NCI-H146 (cell line): ENCODE data around the gene SMYD1.

Source experiments
- DNase-seq: peaks from one replicate; lab custom pipeline; 2025; lab: John Stamatoyannopoulos, UW

SMYD1 gene

DNA sequence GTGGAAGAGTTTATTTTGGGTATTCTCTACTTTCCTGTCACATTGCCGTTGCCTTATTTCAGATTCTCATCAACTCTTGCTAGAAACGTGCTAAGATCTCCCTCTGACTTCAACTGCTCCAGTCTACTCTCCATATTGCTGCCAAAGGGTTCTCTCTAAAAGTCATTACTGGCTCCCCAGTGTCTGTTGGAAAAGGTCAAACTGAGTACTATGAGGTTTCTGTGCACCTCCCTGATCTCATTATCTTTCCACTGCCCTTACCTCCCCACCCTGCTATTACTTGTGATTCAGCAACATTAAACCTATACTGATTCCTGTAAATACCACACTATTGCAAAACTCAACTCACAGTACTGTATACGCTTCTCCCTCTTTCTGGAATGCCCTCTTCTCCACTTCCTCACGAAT lies 10.2 kb upstream of the SMYD1 start:
- no peak for DNase-seq

DNA sequence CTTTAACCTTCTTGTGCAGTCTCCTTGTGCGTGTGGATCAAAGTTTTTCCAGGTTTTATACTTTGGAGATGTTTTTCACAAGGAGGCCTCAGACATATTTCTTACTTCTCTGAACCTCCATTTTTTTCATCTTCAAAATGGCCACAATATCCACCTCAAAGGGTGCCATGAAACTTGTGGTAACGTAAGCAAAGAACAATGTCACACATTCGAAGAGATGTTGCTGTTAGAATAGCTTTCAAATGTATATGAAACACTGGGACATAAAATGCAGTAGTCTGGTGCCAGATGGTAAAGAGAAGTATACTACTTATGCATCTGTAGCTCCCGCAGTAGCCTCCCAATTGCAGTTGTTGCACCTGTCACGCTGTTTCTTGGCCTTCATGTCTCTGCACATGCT lies 9.4 kb upstream of the SMYD1 start:
- DNase-seq: no peak

DNA sequence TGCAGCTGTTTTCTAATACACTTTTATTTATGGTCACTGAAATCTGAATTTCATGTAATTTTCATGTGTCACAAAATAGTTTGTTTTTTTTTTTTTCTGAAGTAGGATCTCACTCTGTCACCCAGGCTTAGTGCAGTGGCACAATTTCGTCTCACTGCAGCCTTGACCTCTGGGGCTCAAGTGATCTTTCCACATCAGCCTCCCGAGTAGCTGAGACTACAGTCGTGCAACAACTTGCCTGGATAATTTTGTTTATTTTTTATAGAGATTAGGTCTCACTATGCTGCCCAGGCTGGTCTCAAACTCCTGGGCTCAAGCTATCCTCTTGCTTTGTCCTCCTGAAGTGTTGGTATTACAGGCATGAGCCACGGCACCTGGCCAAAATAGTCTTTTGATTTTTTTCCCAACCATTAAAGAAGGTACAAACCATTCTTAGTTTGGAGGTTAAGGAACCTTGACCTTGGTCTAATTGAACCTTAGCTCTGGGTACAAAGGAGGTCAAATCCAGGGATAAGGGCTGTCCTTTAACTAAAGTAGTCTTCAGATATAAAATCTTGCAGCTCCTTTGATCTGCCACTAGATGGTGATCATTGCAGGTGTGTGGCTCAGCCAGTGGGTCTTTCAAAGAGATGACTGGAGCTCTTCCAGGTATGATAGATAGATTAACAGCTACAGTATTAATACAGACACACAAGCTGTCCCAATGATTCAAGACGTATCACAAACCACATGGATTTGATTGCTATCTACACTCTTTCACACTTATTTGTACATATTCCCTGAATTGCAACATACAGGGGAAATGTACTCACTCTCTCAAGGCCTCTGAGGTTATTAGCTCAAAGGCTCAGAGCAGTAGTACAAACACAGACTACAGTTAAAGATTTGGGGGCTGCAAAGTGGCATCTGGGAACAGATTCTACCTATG lies 7.4 kb upstream of the SMYD1 start:
- peak; percentile 55 for DNase-seq

DNA sequence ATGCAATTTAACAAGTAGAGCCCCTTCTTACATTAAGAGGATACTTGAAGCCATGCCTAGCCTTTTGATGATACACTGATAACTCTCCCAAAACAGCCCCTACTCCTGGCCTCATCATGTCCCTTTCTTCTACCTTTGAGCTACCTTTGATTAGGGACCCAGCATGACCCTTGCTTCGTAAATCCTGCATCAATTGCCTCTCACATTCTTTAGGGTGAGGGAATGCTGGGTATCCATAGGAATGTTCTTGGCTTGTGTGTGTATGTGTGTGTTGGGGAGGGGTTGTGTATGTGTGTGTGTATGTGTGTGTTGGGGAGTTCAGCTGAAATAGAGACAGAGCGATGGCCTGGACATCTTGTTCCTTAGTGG lies 6.7 kb upstream of the SMYD1 start:
- no peak for DNase-seq

DNA sequence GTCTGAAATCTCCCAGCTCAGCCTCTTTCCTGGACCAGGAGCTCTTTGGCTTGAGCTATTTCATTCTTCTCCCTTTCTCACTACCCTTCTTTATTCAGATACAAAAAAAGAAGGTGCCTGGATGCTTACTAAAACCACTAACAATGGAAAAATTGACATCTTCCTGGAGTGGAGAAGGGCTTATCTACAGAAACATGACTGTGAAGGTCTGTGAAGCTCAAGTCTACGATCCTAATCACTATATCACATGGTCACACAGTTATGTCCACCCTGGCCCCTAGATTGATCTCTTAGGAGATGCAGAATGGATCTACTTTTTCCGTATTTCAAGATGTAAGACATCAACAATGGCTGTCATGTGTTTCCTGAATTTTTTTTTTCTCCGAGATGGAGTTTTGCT lies 6.3 kb upstream of the SMYD1 start:
- DNase-seq: no peak

DNA sequence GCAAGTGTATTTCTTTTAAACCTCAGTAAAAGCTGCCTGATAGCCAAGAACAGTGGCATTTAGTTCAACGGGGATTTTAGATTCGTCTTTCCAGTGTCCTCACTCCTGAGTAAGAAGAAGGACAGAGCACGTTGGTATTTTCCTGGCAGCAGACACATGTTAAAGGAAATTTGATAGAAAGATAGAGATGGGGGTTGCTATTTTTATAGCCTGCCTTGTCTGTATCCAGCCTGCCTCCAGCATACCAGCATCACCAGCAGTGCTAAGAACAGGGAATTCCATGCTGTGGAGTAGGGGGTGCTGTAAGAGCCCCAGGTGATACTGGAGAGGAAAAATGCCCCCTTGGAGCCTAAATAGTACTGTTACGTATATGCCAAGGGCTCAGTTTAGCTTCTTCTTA lies 1.1 kb upstream of the SMYD1 start:
- DNase-seq: no peak

DNA sequence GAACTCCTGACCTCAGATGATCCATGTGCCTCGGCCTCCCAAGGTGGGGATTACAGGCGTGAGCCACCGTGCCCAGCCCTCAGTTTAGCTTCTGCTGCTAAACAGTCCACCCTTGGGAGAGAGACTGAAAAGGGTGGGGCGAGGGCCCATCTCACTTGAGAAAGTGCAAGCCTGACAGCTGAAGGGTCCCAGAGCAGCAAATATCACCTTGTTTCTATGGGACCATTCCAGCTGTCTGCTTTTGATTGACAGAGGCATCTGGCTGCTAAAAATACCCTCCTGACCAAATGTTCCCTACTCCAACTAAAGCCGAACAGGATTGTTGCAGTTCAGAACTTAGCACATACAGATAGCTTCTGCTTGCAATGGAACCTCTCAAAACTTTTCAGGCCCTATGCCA lies 436 bp upstream of the SMYD1 start:
- DNase-seq: no peak

DNA sequence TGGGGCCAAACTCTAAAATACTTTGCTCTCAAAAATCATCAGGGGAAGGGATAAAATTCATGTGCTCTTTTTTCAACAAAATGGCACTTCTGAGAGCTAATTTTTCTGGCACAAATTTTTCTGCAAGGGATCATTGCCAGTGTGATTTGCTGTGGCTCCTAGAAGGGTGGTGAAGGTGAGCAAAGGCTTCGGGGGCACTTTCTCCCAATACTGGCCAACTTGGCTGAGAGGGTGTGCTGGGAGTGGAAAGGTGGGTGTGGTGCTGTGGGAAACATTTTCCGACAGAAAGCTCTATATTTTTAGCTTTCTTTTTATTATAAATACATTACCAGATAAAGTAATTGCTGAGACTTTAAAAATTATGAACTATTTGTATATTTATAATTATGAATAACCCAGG lies 419 bp downstream of the SMYD1 start:
- DNase-seq: no peak

DNA sequence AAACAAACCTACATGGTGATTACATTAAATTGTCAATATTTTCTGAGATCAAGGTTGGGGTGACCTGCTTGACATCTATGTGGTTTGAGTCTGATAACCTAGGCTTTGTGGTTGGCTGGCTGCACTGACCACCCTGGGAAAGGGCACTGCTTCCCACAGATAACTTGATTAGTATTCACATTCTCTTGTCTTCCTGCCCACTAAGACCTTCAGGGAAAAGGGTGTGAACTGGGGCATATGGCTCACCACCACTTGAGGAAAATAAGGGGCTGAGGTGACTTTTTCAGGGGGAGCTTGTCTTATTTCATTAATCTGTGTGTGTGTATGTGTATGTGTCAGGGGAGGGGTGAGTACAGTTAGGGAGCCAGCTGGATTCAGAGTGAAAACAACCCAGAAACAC lies 1.5 kb downstream of the SMYD1 start:
- no peak for DNase-seq

DNA sequence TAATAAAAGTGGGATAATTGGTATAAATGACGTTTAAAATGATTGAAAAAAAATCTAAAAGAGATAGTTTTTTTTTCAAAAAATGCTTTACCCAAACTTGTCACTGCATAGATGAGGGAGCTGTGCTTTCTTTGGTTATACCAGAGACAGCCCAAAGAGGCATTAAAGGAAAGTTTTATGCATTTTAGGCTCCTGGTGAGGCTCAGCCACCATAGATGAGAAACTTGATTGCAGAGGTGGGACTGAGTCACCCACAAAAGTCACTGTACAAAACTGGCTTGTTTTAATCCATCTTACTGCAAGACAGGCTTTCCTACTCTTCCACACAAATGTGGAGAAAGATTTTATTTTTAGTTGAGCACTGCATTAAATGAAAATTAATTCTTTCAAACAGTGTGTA lies 2.4 kb downstream of the SMYD1 start:
- DNase-seq: no peak

DNA sequence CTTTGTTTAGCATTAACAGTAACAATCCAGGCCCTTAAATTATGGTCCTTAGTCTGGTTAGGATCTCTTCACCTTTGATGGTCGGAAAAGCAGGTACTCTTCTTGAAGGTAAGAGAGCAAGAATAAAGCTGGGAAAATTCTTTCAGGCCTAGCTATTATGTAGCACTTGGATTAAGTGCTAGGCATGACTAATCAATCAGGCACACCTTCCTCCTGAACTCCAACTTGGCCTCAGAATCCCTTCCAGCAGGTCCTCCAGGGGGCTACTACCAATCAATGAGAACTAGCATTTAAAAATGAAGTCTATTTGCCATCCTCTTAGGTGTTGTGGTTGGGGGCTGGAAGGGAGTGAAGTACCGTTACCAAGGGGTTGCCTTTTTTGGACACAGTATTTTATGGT lies 3.7 kb downstream of the SMYD1 start:
- DNase-seq: no peak

DNA sequence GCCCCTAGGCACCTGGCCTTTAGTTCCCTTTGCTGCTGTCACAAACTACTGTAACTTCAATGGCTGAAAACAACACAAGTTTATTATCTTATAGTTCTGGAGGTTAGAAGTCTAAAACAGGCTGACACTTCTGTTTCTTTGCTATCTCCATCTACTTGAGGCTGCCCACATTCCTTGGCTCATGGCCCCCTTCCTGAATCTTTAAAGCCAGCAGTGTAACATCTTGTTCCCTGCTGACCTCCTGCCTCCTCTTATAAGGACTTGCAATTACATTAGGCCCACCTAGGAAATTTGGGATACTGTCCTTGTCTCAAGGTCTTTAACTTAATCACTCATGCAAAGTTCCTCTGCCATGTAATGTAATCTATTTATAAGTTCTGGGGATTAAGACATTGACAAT lies 6.5 kb downstream of the SMYD1 start:
- DNase-seq: no peak

DNA sequence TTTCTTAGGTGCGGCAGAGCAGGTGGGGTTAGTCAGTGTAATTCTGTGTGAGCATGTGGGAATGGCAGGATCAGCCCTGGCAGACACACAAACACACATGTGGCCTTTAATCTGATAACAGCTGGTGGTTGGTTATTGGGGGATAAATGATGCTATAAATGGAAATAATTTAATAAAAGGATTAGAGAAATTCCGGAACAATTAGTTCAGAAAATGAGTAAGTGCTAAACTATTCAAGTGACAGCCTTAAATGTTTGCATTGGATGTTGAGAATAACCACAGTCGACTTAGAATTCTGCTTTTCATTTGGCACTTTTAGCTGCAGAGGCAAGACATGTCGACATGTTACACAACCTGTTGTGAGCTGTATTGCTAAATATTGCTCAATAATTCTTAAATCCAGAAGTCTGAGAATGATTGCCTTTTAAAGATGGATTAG lies 7.2 kb downstream of the SMYD1 start:
- DNase-seq: no peak

DNA sequence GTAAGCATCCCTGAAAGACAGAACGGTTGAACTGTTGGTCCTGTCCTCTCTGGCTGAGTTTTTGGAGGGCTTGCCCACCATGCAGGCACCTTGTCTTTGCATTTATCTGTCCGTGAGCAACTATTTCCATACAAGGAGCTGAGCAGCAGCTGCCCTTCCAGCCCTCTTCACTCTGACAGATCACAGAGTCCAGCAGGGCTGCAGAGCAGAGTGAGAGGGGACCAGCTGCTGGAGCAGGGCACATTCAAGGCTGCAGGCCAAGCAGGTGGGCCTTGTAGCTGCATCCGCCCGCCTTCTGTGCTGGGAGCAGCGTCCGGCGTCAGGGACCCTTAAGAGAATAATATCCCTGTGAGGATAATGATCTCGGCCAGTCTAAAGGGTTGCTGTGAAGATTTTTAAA lies 9.5 kb downstream of the SMYD1 start:
- DNase-seq: peak; percentile 19

DNA sequence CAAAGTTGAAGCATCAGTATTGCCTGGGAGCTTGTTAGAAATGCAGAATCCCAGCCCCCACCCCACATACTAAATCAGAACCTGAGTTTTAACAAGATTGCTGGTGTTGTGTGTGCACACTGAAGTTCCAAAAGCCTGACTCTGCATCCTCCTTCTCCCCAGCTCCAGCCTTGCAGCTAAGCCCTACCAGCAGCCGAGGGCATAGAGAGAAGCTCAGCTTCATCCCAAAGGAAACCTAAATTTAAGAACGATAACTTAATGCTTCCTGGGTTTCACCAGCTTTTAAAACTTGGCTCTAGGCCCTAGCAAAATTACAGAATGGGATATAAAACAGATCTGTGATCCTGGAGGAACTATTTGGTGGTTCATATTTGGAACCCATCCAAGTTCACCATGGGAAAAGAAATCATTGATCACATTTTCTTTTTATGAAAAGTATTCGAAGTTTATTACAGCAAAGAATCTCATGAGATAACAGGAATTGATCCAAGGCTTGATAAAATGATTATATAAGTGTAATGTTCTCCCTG lies 11.1 kb downstream of the SMYD1 start:
- DNase-seq: no peak

DNA sequence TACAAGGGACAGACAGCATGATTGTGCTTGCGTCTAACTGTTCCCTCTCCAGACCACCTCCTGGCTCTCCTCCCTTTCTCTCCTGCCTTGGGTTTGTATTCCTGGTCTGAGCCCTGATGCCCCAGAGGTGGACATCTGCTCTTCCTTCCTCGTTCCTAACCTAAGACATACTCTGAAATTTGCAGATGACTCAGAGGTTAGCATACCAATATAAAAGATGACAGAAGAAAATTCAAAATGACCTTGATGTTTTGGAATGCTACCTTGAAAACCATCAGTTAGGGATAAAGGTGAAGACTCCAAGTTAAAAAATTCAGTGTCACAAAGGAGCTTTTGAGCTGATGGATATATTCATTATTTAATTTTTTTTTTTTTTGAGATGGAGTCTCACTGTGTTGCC lies 12.9 kb downstream of the SMYD1 start:
- DNase-seq: no peak

DNA sequence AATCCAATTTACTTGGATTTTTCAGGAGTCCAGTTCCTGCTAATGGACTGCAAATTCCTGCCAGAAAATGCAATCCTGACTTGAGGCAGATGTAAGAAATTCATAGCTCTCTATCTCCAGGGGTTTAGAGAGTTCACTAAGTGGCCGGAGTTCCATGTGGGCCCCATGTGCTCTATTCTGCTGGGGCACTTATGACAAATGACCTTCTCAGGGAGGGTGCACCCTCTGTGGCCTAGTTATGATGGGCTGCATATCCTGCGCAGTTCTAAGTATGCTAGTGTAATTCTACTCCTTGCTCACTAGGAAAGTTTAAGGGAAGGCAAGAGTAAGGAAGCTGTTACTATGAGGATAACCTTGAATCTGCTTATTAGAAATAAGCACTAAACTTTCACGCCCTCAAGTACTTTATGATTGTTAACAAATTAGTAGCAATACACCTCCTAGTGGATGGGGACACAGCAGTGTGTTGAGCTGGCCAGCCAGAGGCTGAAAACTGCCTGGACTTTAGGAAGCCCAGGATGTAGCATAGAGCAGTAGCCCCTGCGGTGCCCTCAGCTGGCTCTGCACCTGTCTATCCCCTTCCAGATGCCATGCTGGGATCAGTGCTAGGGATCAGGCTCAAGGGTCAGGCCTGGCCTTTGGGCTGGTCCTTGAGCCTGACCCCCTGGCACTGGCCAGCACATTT lies 14.4 kb downstream of the SMYD1 start:
- no peak for DNase-seq

DNA sequence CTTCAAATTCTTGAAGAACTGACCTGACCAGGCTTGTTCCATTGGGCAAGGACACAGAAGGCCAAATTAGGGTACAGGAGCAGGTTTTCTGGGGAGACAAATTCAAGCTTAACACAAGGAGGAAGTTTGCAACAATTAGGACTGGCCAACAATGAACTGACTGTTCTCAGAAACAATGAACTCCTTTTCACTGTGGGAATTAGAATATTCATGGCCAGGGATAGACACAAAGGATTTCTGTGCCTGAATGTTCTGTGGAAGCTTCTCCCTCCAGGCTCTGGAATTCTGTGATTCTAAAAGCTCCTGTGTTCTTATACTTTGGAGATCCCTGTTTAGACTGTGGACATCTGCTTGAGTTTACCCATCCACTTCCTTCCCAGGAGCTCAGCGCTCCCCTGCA lies 15.2 kb downstream of the SMYD1 start:
- no peak for DNase-seq

DNA sequence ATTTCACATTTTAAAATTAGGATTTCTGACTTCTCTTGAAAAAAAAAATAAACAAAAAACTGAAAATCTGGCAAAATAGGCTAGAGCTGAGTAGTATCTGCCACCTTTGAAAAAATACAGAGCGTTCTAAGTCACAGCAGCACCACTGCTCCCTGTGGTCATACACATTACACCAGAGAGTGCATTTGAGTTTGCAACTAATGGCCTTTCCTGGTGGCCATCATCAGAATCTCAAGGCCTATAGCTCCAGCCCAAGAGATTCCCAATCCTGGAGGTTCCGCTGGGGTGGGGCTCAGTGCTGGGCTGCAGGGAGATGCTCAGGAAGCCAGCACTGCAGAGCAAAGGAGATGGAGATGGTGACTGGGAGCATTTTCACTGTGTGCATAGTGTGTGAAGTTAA lies 17.5 kb downstream of the SMYD1 start:
- DNase-seq: no peak

DNA sequence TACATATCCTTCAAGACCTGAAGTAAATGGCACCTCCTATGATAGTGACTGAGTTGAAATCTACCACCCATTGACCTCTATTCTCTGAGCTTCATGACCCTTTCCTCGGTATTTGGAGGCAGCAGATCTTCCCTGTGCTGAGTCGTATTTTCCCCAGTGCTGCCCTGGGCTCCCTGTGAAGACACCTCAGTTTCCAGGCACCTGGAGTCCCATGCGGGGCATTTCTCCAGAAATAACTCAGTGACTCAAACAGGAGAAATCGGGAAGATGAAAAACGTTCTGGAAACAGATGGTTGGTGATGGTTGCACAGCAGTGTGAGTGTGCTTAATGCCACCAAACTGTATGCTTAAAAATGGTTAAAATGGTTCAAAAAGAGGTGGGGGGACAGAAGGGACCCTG lies 18.0 kb downstream of the SMYD1 start:
- no peak for DNase-seq

DNA sequence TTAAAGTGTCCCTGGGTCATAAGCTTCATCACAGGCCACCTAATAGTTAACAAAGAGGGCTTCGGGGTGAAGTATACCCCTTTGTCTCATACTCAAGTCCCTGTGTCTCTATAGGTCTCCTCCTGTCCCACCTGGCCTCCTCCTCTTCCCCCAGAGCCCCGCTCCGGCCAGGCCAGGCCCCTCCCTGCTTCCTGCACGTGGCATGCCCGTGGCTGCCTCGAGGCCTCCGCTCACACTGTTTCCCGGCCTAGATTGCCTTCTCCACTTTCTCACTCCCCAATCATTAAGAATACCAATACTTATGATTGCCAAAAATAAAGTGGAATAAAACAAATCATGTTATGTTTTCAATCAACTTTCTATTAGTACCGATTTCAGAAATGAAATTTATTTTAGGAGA lies 18.8 kb downstream of the SMYD1 start:
- no peak for DNase-seq

DNA sequence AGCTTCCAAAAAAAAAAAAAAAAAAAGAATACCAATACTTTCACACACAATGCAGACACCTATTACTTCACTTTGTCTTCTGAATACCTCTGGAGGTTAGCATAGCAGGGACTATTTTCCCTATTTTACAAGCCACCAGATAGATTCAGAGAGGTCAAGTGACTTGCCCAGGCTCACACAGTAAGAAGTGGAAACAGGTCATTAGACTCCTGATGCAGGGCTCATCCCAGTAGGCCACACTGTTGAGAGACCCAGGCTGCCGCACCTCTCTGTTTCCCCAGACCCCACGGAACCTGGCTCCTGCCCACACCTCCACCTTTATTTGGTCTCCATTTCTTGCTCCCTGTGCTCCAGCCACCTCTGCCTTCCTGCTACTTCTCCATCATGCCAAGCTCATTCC lies 19.4 kb downstream of the SMYD1 start:
- DNase-seq: no peak

DNA sequence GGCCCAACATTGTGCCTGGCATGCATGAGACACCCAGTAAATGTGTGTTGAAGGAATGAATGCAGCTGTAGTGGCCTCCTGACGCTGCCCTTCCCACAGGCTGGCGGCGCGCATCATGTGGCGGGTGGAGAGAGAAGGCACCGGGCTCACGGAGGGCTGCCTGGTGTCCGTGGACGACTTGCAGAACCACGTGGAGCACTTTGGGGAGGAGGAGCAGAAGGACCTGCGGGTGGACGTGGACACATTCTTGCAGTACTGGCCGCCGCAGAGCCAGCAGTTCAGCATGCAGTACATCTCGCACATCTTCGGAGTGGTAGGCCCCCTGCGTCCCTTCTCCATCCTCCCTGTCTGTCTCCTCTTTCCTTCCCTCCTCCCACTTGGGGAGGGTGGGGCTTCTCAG lies 20.1 kb downstream of the SMYD1 start:
- no peak for DNase-seq
